NCI-H345 treated with DMSO at 0.1 percent for 48 hours (cell line): ENCODE measurements around the gene LRFN2.

ENCODE experiments used
- DNase-seq: peaks from one replicate; lab custom pipeline; 2025; ENCODE audit not compliant: unreplicated experiment; lab: John Stamatoyannopoulos, UW

Gene LRFN2

DNA sequence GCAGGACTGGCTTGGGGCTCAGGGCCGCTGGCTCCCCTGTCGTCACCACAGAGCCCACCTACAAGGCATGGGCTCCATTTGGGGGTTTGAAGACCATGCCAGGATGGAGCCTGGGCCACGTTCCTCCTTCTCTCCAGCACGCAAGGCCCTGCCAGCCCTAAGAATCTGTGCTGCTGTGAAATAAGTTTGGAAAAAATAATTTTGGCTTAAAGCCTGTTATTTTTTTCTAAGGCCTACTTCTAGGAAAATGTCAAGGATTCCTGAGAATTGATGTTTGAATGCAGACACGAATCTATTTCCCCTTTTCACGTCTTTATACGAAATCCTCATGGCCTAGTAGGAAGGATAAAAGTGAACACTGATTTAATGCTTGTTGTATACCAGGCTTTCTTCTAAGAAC, 107.5 kb downstream of the LRFN2 start:
- DNase-seq: no peak

DNA sequence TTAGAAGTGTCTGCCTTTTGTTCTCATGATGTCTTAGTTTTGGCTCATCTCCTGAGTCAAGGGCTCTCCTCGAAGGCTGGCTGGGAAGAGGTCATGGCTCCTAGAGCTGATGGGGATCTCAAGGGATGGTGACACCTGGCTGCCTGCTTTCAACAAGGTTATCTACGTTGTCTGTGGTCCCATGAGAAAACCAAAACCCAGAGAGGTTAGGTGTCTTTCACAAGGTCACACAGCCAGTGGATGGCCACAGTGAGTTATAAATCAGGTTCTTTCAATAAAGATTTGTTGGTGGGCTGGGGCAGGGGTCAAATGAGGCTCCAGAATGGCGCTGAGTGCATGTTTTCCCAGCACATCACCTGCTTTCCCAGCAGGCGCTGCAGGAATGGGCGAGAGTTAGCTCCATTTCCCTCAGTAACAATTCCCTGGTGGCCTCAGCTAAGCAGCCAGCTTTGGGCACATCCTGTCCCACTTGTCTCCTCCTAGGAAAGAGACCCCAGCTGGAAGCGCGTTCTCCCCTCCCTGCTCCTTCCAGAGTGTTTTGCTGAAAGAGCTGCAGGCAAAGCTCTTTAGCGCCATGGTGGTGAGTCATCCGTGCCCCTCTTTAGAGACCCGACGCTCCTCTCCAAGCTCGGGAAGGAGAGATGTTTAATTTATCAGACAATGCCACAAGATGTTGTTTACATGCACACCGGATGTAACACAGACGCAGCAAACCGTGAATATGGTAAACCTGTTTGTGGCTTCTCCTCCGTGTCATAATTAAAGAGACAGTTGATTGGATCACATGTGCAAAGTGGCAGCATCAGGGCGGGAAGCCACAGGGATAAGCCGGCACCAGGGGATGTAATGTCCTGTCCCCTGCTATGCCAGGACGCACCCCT, 109.7 kb downstream of the LRFN2 start:
- DNase-seq: peak; percentile 79

DNA sequence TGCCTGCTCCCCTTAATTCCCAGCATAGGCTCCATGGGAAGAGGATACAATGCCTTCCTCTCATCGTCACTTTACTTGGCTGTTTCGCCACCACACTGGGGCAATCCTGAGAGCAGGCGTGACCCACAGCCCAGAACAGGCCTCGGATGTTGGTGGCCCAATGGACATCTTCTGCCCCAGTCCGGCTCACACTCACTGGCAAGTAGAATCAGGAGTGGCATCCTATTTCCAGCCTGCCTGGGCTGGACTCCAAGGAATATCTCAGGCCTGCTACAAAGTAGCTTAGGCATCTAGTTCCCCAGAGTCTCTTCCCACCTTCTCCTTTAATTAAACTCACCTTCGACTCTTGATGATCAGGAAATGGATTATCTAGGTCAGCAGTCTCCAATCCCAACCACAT, 110.5 kb downstream of the LRFN2 start:
- no peak for DNase-seq

GRCh38 chr6:40474937-40475336, 112.2 kb downstream of the LRFN2 start:
- DNase-seq: no peak

- DNase-seq: no peak
These were observed 114.1 kb downstream of the LRFN2 start for GRCh38 chr6:40473026-40473425.

DNA sequence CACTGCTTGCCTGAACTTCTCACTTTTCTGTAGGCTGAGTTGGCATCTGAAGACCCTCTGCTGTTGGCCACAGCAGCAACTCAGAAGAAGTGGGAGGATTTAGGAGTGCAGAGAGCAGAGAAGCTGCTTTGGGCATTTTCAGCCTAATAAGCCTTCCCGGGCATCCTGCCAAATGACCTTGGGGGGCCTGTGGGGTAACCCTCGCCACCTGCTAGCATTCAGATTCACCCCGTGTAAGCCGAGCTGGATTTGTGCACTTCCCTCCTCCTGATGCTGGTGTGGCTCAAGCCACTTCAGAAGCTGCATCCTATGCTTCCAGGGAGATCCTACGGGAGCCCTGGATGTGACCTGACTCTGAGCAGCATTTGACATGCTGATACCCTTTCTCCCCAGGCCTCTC, 114.8 kb downstream of the LRFN2 start:
- DNase-seq: peak; percentile 88

GRCh38 chr6:40471243-40471642, 115.9 kb downstream of the LRFN2 start:
- DNase-seq: no peak

DNA sequence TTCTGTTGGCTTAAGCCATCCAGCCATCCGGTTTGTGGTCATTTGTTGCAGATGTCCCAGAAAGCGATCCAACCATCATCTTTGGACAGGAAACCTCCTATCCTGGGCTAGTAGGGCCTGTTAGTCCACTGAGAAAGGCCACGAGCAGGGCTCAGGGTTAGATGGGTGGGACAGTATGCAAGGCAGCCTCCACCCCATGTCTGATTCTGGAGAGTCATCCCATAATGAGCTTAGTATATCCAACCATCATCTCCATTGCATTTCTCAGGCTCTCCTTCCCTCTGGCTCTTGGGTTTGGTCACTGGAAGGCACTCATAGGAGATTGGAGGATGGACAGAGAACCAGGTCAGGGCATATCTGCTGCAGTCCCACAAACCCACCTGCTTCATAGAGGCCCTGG, 117.8 kb downstream of the LRFN2 start:
- no peak for DNase-seq

- no peak for DNase-seq
These were observed 120.1 kb downstream of the LRFN2 start for GRCh38 chr6:40466986-40467539.

GRCh38 chr6:40461643-40462042, 125.5 kb downstream of the LRFN2 start:
- DNase-seq: no peak

GRCh38 chr6:40460380-40460779, 126.8 kb downstream of the LRFN2 start:
- no peak for DNase-seq

DNA sequence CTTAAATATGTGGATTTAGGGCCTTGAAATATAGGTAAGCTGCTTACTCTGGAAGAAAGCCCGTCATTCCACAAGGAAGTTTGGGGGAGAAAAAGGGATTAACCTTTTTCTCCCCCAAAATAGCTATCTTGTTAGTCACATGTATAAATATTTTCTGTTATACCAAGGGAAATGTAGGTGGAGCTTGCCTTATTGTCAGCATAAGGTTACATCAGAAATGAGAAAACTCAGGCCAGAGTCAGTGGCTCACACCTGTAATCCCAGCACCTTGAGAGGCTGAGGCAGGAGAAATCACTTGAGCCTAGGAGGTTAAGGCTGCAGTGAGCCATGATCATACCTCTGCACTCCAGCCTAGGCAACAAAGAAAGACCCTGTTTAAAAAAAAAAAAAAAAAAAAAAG, 129.9 kb downstream of the LRFN2 start:
- DNase-seq: no peak

GRCh38 chr6:40456390-40457013, 130.7 kb downstream of the LRFN2 start:
- DNase-seq: no peak

DNA sequence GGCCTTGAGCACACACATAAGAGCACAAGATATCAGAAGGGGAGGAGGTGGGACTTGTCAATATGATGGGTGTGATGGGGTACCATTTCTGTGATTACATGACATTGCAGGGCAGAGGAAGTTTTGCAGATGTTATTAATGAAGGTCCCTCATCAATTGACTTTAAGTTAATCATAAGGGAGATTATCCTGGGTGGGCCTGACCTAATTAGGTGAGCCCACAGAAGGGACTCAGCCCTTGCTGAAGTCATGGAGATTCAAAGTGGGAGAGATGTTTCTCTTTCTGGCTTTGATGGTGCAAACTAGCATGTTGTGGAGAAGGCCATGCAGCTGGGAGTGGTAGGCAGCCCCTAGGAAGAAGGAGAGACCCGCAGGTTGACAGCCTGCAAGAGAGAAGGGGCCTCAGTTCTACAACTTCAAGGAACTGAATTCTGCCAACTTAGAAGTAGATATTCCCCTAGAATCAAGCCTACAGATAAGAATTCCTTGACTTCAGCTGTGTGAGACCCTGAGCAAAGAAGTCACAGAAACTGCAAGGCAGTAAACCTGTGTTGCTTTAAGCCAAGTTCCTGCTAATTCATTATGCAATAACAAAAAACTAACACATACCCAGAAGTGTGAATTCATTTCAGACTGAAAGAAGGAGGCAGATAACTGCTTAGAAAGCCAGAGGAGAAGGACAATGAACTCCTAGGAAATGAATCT, 131.3 kb downstream of the LRFN2 start:
- no peak for DNase-seq

DNA sequence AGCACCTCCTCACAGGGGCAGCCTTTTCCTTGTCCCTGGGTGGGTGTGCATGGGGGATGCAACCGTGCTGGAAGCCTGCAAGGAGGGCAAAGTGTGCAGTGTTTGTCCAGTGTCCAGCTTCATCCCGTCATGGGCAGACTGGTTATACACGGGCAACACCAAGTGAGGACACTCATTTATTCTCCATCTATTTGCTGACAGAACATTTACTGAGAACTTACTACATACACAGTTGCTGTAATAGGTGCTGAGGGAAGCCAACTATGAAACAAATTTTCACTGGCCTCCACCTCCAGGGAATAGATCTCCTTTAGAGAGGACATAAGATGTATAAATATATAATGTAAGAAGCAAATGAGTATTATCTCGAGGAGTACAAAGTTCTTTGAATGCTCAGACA, 136.7 kb downstream of the LRFN2 start:
- DNase-seq: no peak

GRCh38 chr6:40444811-40445210, 142.4 kb downstream of the LRFN2 start:
- DNase-seq: no peak

- DNase-seq: no peak
These were observed 142.9 kb downstream of the LRFN2 start for GRCh38 chr6:40444312-40444711.

DNA sequence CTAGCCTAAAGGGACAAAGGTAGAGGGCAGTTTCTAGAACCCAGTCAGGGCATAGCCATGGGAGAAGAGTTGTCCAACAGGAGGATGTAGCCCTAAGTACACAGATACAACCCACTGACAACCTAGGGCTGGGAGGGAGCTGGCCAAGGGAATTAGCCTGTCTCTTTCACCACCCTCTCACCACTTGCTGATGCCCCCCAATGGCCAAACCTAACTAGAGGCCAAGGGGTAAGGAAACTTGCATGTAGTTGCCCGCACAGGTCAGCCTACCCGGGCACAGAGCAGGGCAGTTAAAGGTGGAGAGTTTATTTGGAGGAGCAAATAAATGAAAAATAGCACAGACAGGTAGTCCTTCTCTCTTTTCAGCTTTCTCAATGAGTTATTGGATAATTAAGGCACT, 143.3 kb downstream of the LRFN2 start:
- DNase-seq: no peak

- DNase-seq: peak; percentile 27
These were observed 144.6 kb downstream of the LRFN2 start for GRCh38 chr6:40442591-40442990.

GRCh38 chr6:40441150-40441549, 146.0 kb downstream of the LRFN2 start:
- DNase-seq: no peak

GRCh38 chr6:40440053-40440452, 147.1 kb downstream of the LRFN2 start:
- DNase-seq: no peak
